IPS-18c (cell line): ENCODE measurements around the gene CRMP1.
"Not testable (repeated sequence)": the region's sequence is repeated elsewhere in the genome, so short reads cannot be mapped to it uniquely, and the experiment has no call there.

Experiments used
- H3K4me3 ChIP-seq: 2 replicates; pipeline ENCODE4 v1.7.0; 2013; ENCODE audit warnings: low read depth, mild to moderate bottlenecking, low read length, moderate library complexity; ENCODE audit not compliant: insufficient read depth
- H3K9me3 ChIP-seq: one replicate; pipeline ENCODE4 v1.6.1; 2013; ENCODE audit warnings: mild to moderate bottlenecking, low read length, moderate library complexity; ENCODE audit not compliant: control insufficient read depth, insufficient read depth

The CRMP1 gene

GRCh38 chr4:5816851-5817375, 76.0 kb downstream of the CRMP1 start:
- H3K9me3 ChIP-seq, result no peaks in the 10 kb centered on the region
- H3K4me3 ChIP-seq, result no peak overlapping the region

GRCh38 chr4:5816101-5816500, 76.8 kb downstream of the CRMP1 start:
- Histone ChIP-seq H3K9me3 (no peaks in the 10 kb centered on the region), H3K4me3 (no peak overlapping the region)

- Histone ChIP-seq H3K4me3 (no peak overlapping the region), H3K9me3 (no peaks in the 10 kb centered on the region)
These were observed 77.2 kb downstream of the CRMP1 start for GRCh38 chr4:5815641-5816040.

- no peak overlapping the region for H3K4me3 ChIP-seq
- peaks cover 8% of the 10 kb centered on the region for H3K9me3 ChIP-seq
These were observed 78.5 kb downstream of the CRMP1 start for GRCh38 chr4:5814421-5814820.

- peaks cover 8% of the 10 kb centered on the region for H3K9me3 ChIP-seq
- no peak overlapping the region for H3K4me3 ChIP-seq
These were observed 79.0 kb downstream of the CRMP1 start for GRCh38 chr4:5813882-5814255.

GRCh38 chr4:5812506-5813229, 80.2 kb downstream of the CRMP1 start:
- no peak overlapping the region for H3K4me3 ChIP-seq
- H3K9me3 ChIP-seq, result peaks cover 8% of the 10 kb centered on the region

GRCh38 chr4:5812057-5812456, 80.8 kb downstream of the CRMP1 start:
- not testable (repeated sequence) for H3K4me3 ChIP-seq, H3K9me3 ChIP-seq

GRCh38 chr4:5810770-5811430, 82.0 kb downstream of the CRMP1 start:
- peaks cover 8% of the 10 kb centered on the region for H3K9me3 ChIP-seq
- no peak overlapping the region for H3K4me3 ChIP-seq

- Histone ChIP-seq H3K9me3 (peaks cover 8% of the 10 kb centered on the region), H3K4me3 (no peak overlapping the region)
These were observed 82.7 kb downstream of the CRMP1 start for GRCh38 chr4:5810151-5810550.

GRCh38 chr4:5809216-5809776, 83.6 kb downstream of the CRMP1 start:
- Histone ChIP-seq H3K9me3 (peaks cover 8% of the 10 kb centered on the region), H3K4me3 (no peak overlapping the region)

- Histone ChIP-seq H3K9me3 (peaks cover 8% of the 10 kb centered on the region), H3K4me3 (no peak overlapping the region)
These were observed 84.7 kb downstream of the CRMP1 start for GRCh38 chr4:5808081-5808741.

GRCh38 chr4:5805270-5805669, 87.6 kb downstream of the CRMP1 start:
- Histone ChIP-seq H3K4me3 (no peak overlapping the region), H3K9me3 (peaks cover 8% of the 10 kb centered on the region)

GRCh38 chr4:5804656-5805055, 88.2 kb downstream of the CRMP1 start:
- H3K4me3 ChIP-seq, result no peak overlapping the region
- peaks cover 3% of the 10 kb centered on the region for H3K9me3 ChIP-seq

- Histone ChIP-seq H3K9me3 (no peaks in the 10 kb centered on the region), H3K4me3 (no peak overlapping the region)
These were observed 90.3 kb downstream of the CRMP1 start for GRCh38 chr4:5802565-5802964.

GRCh38 chr4:5801696-5802095, 91.2 kb downstream of the CRMP1 start:
- Histone ChIP-seq H3K9me3 (no peaks in the 10 kb centered on the region), H3K4me3 (no peak overlapping the region)

GRCh38 chr4:5800496-5800895, 92.4 kb downstream of the CRMP1 start:
- no peak overlapping the region for H3K4me3 ChIP-seq
- no peaks in the 10 kb centered on the region for H3K9me3 ChIP-seq

- H3K4me3 ChIP-seq, result no peak overlapping the region
- no peaks in the 10 kb centered on the region for H3K9me3 ChIP-seq
These were observed 93.5 kb downstream of the CRMP1 start for GRCh38 chr4:5799406-5799805.

GRCh38 chr4:5798946-5799345, 93.9 kb downstream of the CRMP1 start:
- no peaks in the 10 kb centered on the region for H3K9me3 ChIP-seq
- no peak overlapping the region for H3K4me3 ChIP-seq
